Stimulated activated CD4-positive, alpha-beta T cell treated with anti-CD3 and anti-CD28 coated beads, Interleukin-1b, Interleukin-23, amount 100 ng/mL, for 24 hours (primary cell): ENCODE data around the gene GINS1.

Source experiments
- DNase-seq, 4 experiments: peaks; one replicate each; pipeline ENCODE4 v3.0.0-alpha.2; 2020; ENCODE audit warnings: low read depth in 4 of 4, low spot score in 1 of 4

Gene GINS1

GRCh38 chr20:25476106-25477013 lies 68.9 kb downstream of the GINS1 start:
- no peak for DNase-seq

- DNase-seq = no peak
These were observed 69.8 kb downstream of the GINS1 start for GRCh38 chr20:25477014-25477882.

GRCh38 chr20:25478889-25479568 lies 71.6 kb downstream of the GINS1 start:
- no peak for DNase-seq

- no peak for DNase-seq
These were observed 72.2 kb downstream of the GINS1 start for GRCh38 chr20:25479638-25480037.

- no peak for DNase-seq
These were observed 72.7 kb downstream of the GINS1 start for GRCh38 chr20:25480156-25480555.

GRCh38 chr20:25480797-25481196 lies 73.3 kb downstream of the GINS1 start:
- DNase-seq = no peak

- no peak for DNase-seq
These were observed 73.9 kb downstream of the GINS1 start for GRCh38 chr20:25481235-25481917.

- no peak for DNase-seq
These were observed 74.4 kb downstream of the GINS1 start for GRCh38 chr20:25481918-25482253.

GRCh38 chr20:25483431-25484132 lies 76.1 kb downstream of the GINS1 start:
- no peak for DNase-seq

- DNase-seq = no peak
These were observed 76.9 kb downstream of the GINS1 start for GRCh38 chr20:25484224-25484846.

- DNase-seq = no peak
These were observed 77.5 kb downstream of the GINS1 start for GRCh38 chr20:25484911-25485511.

GRCh38 chr20:25485872-25486271 lies 78.4 kb downstream of the GINS1 start:
- no peak for DNase-seq

GRCh38 chr20:25486377-25486776 lies 78.9 kb downstream of the GINS1 start:
- no peak for DNase-seq

GRCh38 chr20:25487306-25487705 lies 79.8 kb downstream of the GINS1 start:
- DNase-seq = no peak

- DNase-seq = no peak
These were observed 80.5 kb downstream of the GINS1 start for GRCh38 chr20:25487975-25488374.

GRCh38 chr20:25489221-25489871 lies 81.9 kb downstream of the GINS1 start:
- DNase-seq = no peak

- DNase-seq = no peak
These were observed 83.4 kb downstream of the GINS1 start for GRCh38 chr20:25490656-25491445.

- DNase-seq = no peak
These were observed 84.1 kb downstream of the GINS1 start for GRCh38 chr20:25491446-25492038.
